WTC11 (cell line): ENCODE measurements around the gene RADIL. TPM values are rescaled to one million over a fixed set of nuclear protein-coding genes. Genes with fewer than 3 reads are reported as not detected.

Source experiments
- ATAC-seq: fragments of 200-7000 bp; cut with Tn5 transposase; 2 replicates; pipeline ENCODE4 v1.10.0; 2021; ENCODE audit warnings: mild to moderate bottlenecking, moderate library complexity
- CTCF ChIA-PET: fragments of 300-600 bp; sonication (Branson Sonifier 250); formaldehyde crosslinking; loops from one replicate; lab custom pipeline; 2021; ENCODE audit warnings: antibody characterized with exemption; lab: Charles Lee
- POLR2A ChIA-PET: fragments of 350-600 bp; sonication (Branson Sonifier 250); formaldehyde crosslinking; loops from one replicate; lab custom pipeline; 2021; ENCODE audit warnings: antibody characterized with exemption; lab: Charles Lee
- DNase-seq: peaks from one replicate; pipeline ENCODE4 v3.0.0; 2021; ENCODE audit warnings: low spot score
- H3K27ac Mint-ChIP-seq: 2 replicates; pipeline ENCODE4 v1.8.0; 2021; ENCODE audit warnings: mixed read lengths
- H3K27me3 Mint-ChIP-seq: 2 replicates; pipeline ENCODE4 v1.8.0; 2021; ENCODE audit warnings: low read depth, mild to moderate bottlenecking, moderate library complexity, mixed read lengths
- H3K36me3 Mint-ChIP-seq: 2 replicates; pipeline ENCODE4 v1.8.0; 2021; ENCODE audit warnings: mixed read lengths
- H3K4me1 Mint-ChIP-seq: 2 replicates; pipeline ENCODE4 v1.8.0; 2022; ENCODE audit warnings: mixed read lengths
- H3K4me3 Mint-ChIP-seq: 2 replicates; pipeline ENCODE4 v1.8.0; 2021; ENCODE audit warnings: mild to moderate bottlenecking, moderate library complexity, mixed read lengths
- H3K9me3 Mint-ChIP-seq: 2 replicates; pipeline ENCODE4 v1.8.0; 2021; ENCODE audit warnings: mixed read lengths
- ATF3 ChIP-seq: sonication (generic); formaldehyde crosslinking; conservative IDR thresholded peaks from 2 replicates; pipeline ENCODE4 v1.8.1; 2022; ENCODE audit warnings: mild to moderate bottlenecking, missing genetic modification reagents
- CDX4 ChIP-seq: fragments of 250-450 bp; sonication (Bioruptor Pico); IDR thresholded peaks from 2 replicates; pipeline ENCODE4 v1.9.0; 2021; ENCODE audit warnings: moderate library complexity, mild to moderate bottlenecking, inconsistent platforms, borderline replicate concordance
- EMX1 ChIP-seq: fragments of 250-450 bp; sonication (Bioruptor Pico); IDR thresholded peaks from 2 replicates; pipeline ENCODE4 v1.8.0; 2021; ENCODE audit warnings: mild to moderate bottlenecking
- ETV6 ChIP-seq: sonication (generic); formaldehyde crosslinking; IDR thresholded peaks from 2 replicates; pipeline ENCODE4 v1.8.1; 2022; ENCODE audit warnings: mild to moderate bottlenecking, missing genetic modification reagents
- FOXK1 ChIP-seq: sonication (generic); formaldehyde crosslinking; IDR thresholded peaks from 2 replicates; pipeline ENCODE4 v1.8.0; 2022; ENCODE audit warnings: mild to moderate bottlenecking, moderate library complexity, missing genetic modification reagents
- HMGA2 ChIP-seq: fragments of 250-450 bp; sonication (Bioruptor Pico); IDR thresholded peaks from 2 replicates; pipeline ENCODE4 v1.4.0; 2021; ENCODE audit warnings: mild to moderate bottlenecking, moderate library complexity
- NR3C1 ChIP-seq: sonication (generic); formaldehyde crosslinking; conservative IDR thresholded peaks from 2 replicates; pipeline ENCODE4 v1.8.1; 2023; ENCODE audit warnings: low read depth, mild to moderate bottlenecking, missing genetic modification reagents
- PRRX2 ChIP-seq: fragments of 250-450 bp; sonication (Bioruptor Pico); IDR thresholded peaks from 2 replicates; pipeline ENCODE4 v1.8.0; 2021; ENCODE audit warnings: mild to moderate bottlenecking
- SOX15 ChIP-seq: fragments of 250-450 bp; sonication (Bioruptor Pico); IDR thresholded peaks from 2 replicates; pipeline ENCODE4 v1.9.0; 2021; ENCODE audit warnings: mild to moderate bottlenecking
- SP1 ChIP-seq: sonication (generic); formaldehyde crosslinking; conservative IDR thresholded peaks from 2 replicates; pipeline ENCODE4 v1.8.1; 2022; ENCODE audit warnings: missing genetic modification reagents
- STAT6 ChIP-seq: sonication (generic); formaldehyde crosslinking; conservative IDR thresholded peaks from 2 replicates; pipeline ENCODE4 v1.8.1; 2023; ENCODE audit warnings: mild to moderate bottlenecking, low read depth, missing genetic modification reagents, moderate library complexity
- TCF7 ChIP-seq: sonication (generic); formaldehyde crosslinking; IDR thresholded peaks from 2 replicates; pipeline ENCODE4 v1.8.0; 2022; ENCODE audit warnings: mild to moderate bottlenecking, low read depth, missing genetic modification reagents, moderate library complexity
- ZMAT4 ChIP-seq: fragments of 250-450 bp; sonication (Bioruptor Pico); IDR thresholded peaks from 2 replicates; pipeline ENCODE4 v1.9.0; 2021; ENCODE audit warnings: mild to moderate bottlenecking
- ZNF138 ChIP-seq: sonication (generic); formaldehyde crosslinking; conservative IDR thresholded peaks from 2 replicates; pipeline ENCODE4 v1.8.1; 2022; ENCODE audit warnings: mild to moderate bottlenecking, moderate library complexity, missing genetic modification reagents
- ZNF219 ChIP-seq: sonication (generic); formaldehyde crosslinking; IDR thresholded peaks from 2 replicates; pipeline ENCODE4 v1.8.0; 2023; ENCODE audit warnings: missing genetic modification reagents, mild to moderate bottlenecking, borderline replicate concordance
- ZNF281 ChIP-seq: sonication (generic); formaldehyde crosslinking; IDR thresholded peaks from 2 replicates; pipeline ENCODE4 v1.8.0; 2023; ENCODE audit warnings: mild to moderate bottlenecking, missing genetic modification reagents
- ZNF396 ChIP-seq: fragments of 250-450 bp; sonication (Bioruptor Pico); IDR thresholded peaks from 2 replicates; pipeline ENCODE4 v1.8.0; 2021; ENCODE audit warnings: mild to moderate bottlenecking, moderate library complexity, borderline replicate concordance
- ZNF423 ChIP-seq: fragments of 250-450 bp; sonication (Bioruptor Pico); IDR thresholded peaks from 2 replicates; pipeline ENCODE4 v2.1.2; 2022; ENCODE audit warnings: mild to moderate bottlenecking, moderate library complexity
- ZNF425 ChIP-seq: fragments of 250-450 bp; sonication (Bioruptor Pico); conservative IDR thresholded peaks from 2 replicates; pipeline ENCODE4 v1.9.0; 2021; ENCODE audit warnings: mild to moderate bottlenecking
- ZNF532 ChIP-seq: fragments of 250-450 bp; sonication (Bioruptor Pico); IDR thresholded peaks from 2 replicates; pipeline ENCODE4 v1.9.0; 2021; ENCODE audit warnings: mild to moderate bottlenecking, borderline replicate concordance
- total RNA-seq: library from RNA; stranded (reverse); gene quantifications from 3 replicates; pipeline ENCODE4 v1.2.3, GENCODE V29; 2021

The RADIL gene
- total RNA-seq, 1 experiment from 2014 or later = 11.1 TPM

GRCh38 chr7:4886671-4887070 lies 3.2 kb upstream of the RADIL start (continued):
- no peak for TF ChIP-seq SOX15 (CRISPR knock-in tag)
- TF ChIP-seq, all 79 proteins: peak for 0

GRCh38 chr7:4885317-4885807 lies 1.8 kb upstream of the RADIL start:
- no peaks in the 10 kb centered on the region for H3K9me3 Mint-ChIP-seq
- no peak overlapping the region for H3K27ac Mint-ChIP-seq
- POLR2A ChIA-PET = no interaction called here
- CTCF ChIA-PET = interaction anchor here (3.6 to 5.5 kb wide), 2 partner anchors 40 to 93 kb away, joined by 41 to 72 read pairs; no protein-coding TSS in a partner anchor
- no peak for ATAC-seq
- peaks cover 13% of the 10 kb centered on the region for H3K4me1 Mint-ChIP-seq
- H3K4me3 Mint-ChIP-seq = no peak overlapping the region
- H3K27me3 Mint-ChIP-seq = peaks cover 12% of the 10 kb centered on the region; the same call in 1 of the 2 replicates
- H3K36me3 Mint-ChIP-seq = no peaks in the 10 kb centered on the region
- DNase-seq = no peak
- TF ChIP-seq ZNF423 (CRISPR knock-in tag) = no peak
- no peak for TF ChIP-seq ZNF138 (CRISPR knock-in tag)
- no peak for TF ChIP-seq ZNF532
- TF ChIP-seq PRRX2 (CRISPR knock-in tag) = no peak
- no peak for TF ChIP-seq CDX4
- TF ChIP-seq ETV6 = no peak
- TF ChIP-seq STAT6 = no peak
- no peak for TF ChIP-seq NR3C1
- TF ChIP-seq ZNF396 (CRISPR knock-in tag) = no peak
- TF ChIP-seq FOXK1 (CRISPR knock-in tag) = no peak
- TF ChIP-seq HMGA2 (CRISPR knock-in tag) = no peak
- TF ChIP-seq SP1 (CRISPR knock-in tag) = no peak
- no peak for TF ChIP-seq TCF7 (CRISPR knock-in tag)
- no peak for TF ChIP-seq ZNF425 (CRISPR knock-in tag)
- TF ChIP-seq ZNF281 = no peak
- TF ChIP-seq ZMAT4 = no peak
- no peak for TF ChIP-seq ATF3 (CRISPR knock-in tag)
- no peak for TF ChIP-seq EMX1
- no peak for TF ChIP-seq ZNF219 (CRISPR knock-in tag)
